ENCODE results near the gene RYR3. TPM values are rescaled to one million over a fixed set of nuclear protein-coding genes. Genes with fewer than 3 reads are reported as not detected.

The RYR3 gene
- total RNA-seq, 4 donors from 2014 or later = 0.38 to 1.8 (median 1.2) TPM

- no peak for DNase-seq (ENCODE audit: low spot score in 2 of 2)
- 85 to 96% methylated on average over 2 to 3 of the region's 3 CpGs for WGBS, 2 donors
Measured at GRCh38 chr15:33908406-33908805, 597.6 kb downstream of the RYR3 start.

GRCh38 chr15:33910741-33911140 lies 600.0 kb downstream of the RYR3 start:
- intact Hi-C loops (cut with DNase I; ENCODE audit: low total_unique reads) = no loop called here
- WGBS, 2 donors = 71 to 82% methylated on average over 3 of the region's 3 CpGs
- no peak overlapping the region for H3K4me3 ChIP-seq (ENCODE audit: low read depth, poor library complexity, severe bottlenecking)
- no peak for DNase-seq (ENCODE audit: low spot score in 2 of 2)
- TF ChIP-seq CTCF (IDR thresholded peaks at IDR 0.05) (no peak), POLR2A (IDR thresholded peaks at IDR 0.05) (no peak)

More at GRCh38 chr15:33908406-33908805, 597.6 kb downstream of the RYR3 start:
- no peak for TF ChIP-seq POLR2A (IDR thresholded peaks at IDR 0.05)
- TF ChIP-seq CTCF (IDR thresholded peaks at IDR 0.05) = no peak
- H3K4me3 ChIP-seq (ENCODE audit: low read depth, poor library complexity, severe bottlenecking) = no peak overlapping the region
- intact Hi-C loops (cut with DNase I; ENCODE audit: low total_unique reads) = no loop called here

- intact Hi-C loops (cut with DNase I; ENCODE audit: low total_unique reads) = no loop called here
- TF ChIP-seq CTCF (IDR thresholded peaks at IDR 0.05) = no peak
- TF ChIP-seq POLR2A (IDR thresholded peaks at IDR 0.05) = no peak
- no peak overlapping the region for H3K4me3 ChIP-seq (ENCODE audit: low read depth, poor library complexity, severe bottlenecking)
- DNase-seq (ENCODE audit: low spot score in 2 of 2) = no peak
Measured at GRCh38 chr15:33912326-33912725, 601.6 kb downstream of the RYR3 start.

- TF ChIP-seq CTCF (IDR thresholded peaks at IDR 0.05) (no peak), POLR2A (IDR thresholded peaks at IDR 0.05) (no peak)
- 80 to 91% methylated on average over 1 of the region's 1 CpG for WGBS, 2 donors
- intact Hi-C loops (cut with DNase I; ENCODE audit: low total_unique reads) = no loop called here
- DNase-seq (ENCODE audit: low spot score in 2 of 2) = no peak
- H3K4me3 ChIP-seq (ENCODE audit: low read depth, poor library complexity, severe bottlenecking) = no peak overlapping the region
Measured at GRCh38 chr15:33913459-33913858, 602.7 kb downstream of the RYR3 start.

Other genes starting within 250 kb of the RYR3 start
- gene FMN1, start 116.3 kb upstream of the RYR3 start, total RNA-seq = 10 to 100 TPM; 12.6 to 52.2 (median 20.1) TPM

All from lower leg skin (tissue), 4 donors.